Measurements from ENCODE around the gene BTBD9.

DNA sequence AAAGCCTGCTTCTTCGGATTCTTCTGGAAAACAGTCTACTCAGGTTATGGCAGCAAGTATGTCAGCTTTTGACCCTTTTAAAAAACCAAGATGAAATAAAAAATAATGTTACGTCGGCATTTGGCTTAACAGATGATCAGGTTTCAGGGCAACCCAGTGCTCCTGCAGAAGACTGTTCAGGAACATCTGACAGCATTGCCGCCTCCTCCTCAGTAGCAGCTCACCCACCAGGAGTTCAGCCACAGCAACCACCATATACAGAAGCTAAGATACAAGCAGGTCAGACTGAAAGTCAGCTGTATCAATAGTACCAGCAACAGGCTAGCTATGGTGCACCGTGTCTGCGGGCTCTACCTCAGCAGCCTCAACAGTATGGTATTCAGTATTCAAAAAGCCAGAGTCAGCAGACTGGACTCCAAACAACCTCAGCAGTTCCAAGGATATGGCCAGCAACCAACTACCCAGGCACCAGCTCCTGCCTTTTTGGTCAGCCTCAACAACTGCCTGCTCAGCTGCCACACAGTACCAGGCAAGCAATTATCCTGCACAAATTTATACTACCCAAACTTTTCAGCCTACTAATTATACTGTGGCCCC lies 51.9 kb downstream of the BTBD9 start:
- TF ChIP-seq, protein P1, sequence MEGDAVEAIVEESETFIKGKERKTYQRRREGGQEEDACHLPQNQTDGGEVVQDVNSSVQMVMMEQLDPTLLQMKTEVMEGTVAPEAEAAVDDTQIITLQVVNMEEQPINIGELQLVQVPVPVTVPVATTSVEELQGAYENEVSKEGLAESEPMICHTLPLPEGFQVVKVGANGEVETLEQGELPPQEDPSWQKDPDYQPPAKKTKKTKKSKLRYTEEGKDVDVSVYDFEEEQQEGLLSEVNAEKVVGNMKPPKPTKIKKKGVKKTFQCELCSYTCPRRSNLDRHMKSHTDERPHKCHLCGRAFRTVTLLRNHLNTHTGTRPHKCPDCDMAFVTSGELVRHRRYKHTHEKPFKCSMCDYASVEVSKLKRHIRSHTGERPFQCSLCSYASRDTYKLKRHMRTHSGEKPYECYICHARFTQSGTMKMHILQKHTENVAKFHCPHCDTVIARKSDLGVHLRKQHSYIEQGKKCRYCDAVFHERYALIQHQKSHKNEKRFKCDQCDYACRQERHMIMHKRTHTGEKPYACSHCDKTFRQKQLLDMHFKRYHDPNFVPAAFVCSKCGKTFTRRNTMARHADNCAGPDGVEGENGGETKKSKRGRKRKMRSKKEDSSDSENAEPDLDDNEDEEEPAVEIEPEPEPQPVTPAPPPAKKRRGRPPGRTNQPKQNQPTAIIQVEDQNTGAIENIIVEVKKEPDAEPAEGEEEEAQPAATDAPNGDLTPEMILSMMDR (IDR thresholded peaks at IDR 0.05), result no peak
- no peak for TF ChIP-seq POLR2A (IDR thresholded peaks at IDR 0.05; ENCODE audit: low read length)
- TF ChIP-seq, protein P2, sequence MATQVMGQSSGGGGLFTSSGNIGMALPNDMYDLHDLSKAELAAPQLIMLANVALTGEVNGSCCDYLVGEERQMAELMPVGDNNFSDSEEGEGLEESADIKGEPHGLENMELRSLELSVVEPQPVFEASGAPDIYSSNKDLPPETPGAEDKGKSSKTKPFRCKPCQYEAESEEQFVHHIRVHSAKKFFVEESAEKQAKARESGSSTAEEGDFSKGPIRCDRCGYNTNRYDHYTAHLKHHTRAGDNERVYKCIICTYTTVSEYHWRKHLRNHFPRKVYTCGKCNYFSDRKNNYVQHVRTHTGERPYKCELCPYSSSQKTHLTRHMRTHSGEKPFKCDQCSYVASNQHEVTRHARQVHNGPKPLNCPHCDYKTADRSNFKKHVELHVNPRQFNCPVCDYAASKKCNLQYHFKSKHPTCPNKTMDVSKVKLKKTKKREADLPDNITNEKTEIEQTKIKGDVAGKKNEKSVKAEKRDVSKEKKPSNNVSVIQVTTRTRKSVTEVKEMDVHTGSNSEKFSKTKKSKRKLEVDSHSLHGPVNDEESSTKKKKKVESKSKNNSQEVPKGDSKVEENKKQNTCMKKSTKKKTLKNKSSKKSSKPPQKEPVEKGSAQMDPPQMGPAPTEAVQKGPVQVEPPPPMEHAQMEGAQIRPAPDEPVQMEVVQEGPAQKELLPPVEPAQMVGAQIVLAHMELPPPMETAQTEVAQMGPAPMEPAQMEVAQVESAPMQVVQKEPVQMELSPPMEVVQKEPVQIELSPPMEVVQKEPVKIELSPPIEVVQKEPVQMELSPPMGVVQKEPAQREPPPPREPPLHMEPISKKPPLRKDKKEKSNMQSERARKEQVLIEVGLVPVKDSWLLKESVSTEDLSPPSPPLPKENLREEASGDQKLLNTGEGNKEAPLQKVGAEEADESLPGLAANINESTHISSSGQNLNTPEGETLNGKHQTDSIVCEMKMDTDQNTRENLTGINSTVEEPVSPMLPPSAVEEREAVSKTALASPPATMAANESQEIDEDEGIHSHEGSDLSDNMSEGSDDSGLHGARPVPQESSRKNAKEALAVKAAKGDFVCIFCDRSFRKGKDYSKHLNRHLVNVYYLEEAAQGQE (IDR thresholded peaks at IDR 0.05), result no peak

Measured in A549 (cell line).